Skin epidermis (tissue), 12 donors: ENCODE measurements around the gene RNF113A.
A peak's percentile ranks its signal among the peaks of the same experiment; 100 is the strongest.
"Not testable (repeated sequence)": the region's sequence is repeated elsewhere in the genome, so short reads cannot be mapped to it uniquely, and the experiment has no call there.

ENCODE experiments used
- H3K27ac ChIP-seq, 21 experiments: fragments of 200-600 bp; sonication (generic) in 11 of 21; one replicate each; pipeline ENCODE4 v1.5.0; 2020; ENCODE audit warnings: mild to moderate bottlenecking in 3 of 21, inconsistent platforms in 2 of 21, moderate library complexity in 2 of 21
- H3K4me3 ChIP-seq, 7 experiments: fragments of 200-600 bp; sonication (generic) in 2 of 7; one replicate each; pipeline ENCODE4 v1.5.0; 2020; ENCODE audit warnings: inconsistent platforms in 2 of 7, mild to moderate bottlenecking in 2 of 7, moderate library complexity in 1 of 7

RNF113A gene

GRCh38 chrX:119852382-119853353 is 18.9 kb downstream of the RNF113A start, which contains the start of gene UPF3B:
TSS of gene UPF3B (minus strand) at chrX:119852963. CDS start at chrX:119852928, 35 bp downstream.
- peak within 1 kb of the TSS; percentile 54 to 92 (median 85) for H3K27ac ChIP-seq
- peak within 1 kb of the TSS; percentile 54 to 70 (median 61) for H3K4me3 ChIP-seq

DNA sequence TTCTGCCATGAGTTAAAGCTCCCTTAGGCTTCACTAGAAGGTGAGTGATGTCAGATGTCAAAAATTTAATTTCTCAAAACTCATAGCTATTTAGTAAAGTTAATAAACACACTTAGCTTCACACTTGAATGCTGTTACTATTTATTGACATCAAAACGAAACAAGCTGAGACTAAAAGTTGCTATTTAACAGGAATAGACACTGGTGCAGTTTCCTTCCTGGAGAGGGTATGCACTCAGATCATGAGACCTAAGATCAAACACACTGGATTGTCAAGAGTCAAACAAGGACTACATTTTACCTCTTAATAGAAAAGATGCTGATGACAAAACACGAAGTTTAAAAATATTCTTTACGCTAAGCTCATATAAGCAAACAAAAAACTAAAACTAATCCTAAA is 37.6 kb downstream of the RNF113A start:
- no peak overlapping the region for H3K27ac ChIP-seq
- H3K4me3 ChIP-seq = no peak overlapping the region

DNA sequence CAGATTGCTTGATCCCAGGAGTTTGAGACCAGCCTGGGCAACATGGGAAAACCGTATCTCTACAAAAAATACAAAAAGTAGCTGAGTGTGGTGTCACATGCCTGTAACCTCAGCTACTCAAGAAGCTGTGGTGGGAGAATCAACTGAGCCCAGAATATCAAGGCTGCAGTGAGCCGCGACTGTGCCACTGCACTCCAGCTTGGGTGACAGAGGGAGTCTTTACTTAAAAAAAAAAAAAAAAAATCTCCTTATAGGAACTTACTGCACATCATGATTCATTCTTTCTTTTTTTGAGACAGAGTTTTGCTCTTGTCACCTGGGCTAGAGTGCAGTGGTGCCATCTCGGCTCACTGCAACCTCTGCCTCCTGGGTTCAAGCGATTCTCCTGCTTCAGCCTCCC is 43.1 kb downstream of the RNF113A start:
- no peak overlapping the region for H3K27ac ChIP-seq
- H3K4me3 ChIP-seq = no peak overlapping the region

DNA sequence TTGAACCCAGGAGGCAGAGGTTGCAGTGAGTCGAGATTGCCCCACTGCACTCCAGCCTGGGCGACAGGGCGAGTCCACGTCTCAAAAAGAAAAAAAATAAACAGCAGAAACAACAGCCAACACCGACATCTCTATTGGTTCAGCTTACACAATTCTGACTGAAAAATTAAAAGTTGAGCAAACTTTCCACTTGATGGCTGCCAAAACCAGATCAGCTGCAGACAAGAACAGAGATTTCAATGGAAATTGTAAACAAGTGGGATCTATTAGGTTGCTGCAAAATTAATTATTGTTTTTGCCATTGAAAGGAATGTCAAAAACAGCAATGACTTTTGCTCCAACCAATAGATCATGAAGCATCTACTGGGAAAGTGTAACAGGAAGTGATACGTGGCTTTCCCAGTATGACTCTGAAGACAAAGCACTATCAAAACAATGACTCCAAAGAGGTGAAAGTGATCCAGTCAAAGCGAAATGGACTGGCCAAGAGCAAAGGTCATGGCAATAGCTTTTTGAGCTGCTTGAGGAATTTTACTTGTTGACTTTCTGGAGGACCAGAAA is 45.1 kb downstream of the RNF113A start:
- Histone ChIP-seq H3K27ac (peak overlapping the region in 3 of 21 experiments; percentile 2 to 31 (median 16)), H3K4me3 (no peak overlapping the region)

GRCh38 chrX:119824221-119824620 is 47.3 kb downstream of the RNF113A start:
- not testable (repeated sequence) for H3K4me3 ChIP-seq, H3K27ac ChIP-seq

DNA sequence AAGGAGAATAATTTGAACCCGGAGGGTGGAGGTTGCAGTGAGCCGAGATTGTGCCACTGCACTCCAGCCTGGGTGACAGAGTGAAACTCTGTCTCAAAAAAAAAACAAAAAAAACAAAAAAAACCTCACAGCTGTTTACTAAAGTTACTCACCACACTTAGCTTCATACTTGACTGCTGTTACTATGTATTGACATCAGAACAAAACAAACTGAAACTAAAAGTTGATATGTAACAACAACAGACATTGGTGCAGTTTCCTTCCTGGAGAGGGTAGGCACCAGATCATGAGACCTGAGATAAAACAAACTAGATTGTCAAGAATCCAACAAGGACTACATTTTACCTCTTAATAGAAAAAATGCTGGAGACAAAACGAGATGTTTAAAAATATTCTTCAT is 49.8 kb downstream of the RNF113A start:
- not testable (repeated sequence) for H3K4me3 ChIP-seq
- H3K27ac ChIP-seq = peak overlapping the region in 6 of 21 experiments; percentile 14 to 54 (median 34)
